ENCODE measurements around the gene ACVR1. TPM values are rescaled to one million over a fixed set of nuclear protein-coding genes. Genes with fewer than 3 reads are reported as not detected.

ACVR1 gene
- total and polyA plus RNA-seq, 2 of the 13 experiments (the other 11 are each of a cell fraction or from before 2014, with no cell fraction given) = 2.3 to 5.4 TPM

- no TSS peak for BruUV-seq (replicated peaks)
- CTCF ChIA-PET (ENCODE audit: low intra/inter-chr PET ratio, low total read pairs) = no interaction called here
- H3K27ac ChIP-seq (ENCODE audit: extremely low read length, insufficient read depth, low read length) = no peak overlapping the region
- ATAC-seq (no peak), DNase-seq (ENCODE audit: low spot score) (no peak), FAIRE-seq (no peak)
- no peaks in the 10 kb centered on the region for H3K27me3 ChIP-seq (ENCODE audit: control insufficient read depth in 1 of 2, insufficient read depth in 2 of 2, low read length in 2 of 2)
- H3K9me3 ChIP-seq (ENCODE audit: low read length) = no peaks in the 10 kb centered on the region
- no peak overlapping the region for H2AFZ ChIP-seq (ENCODE audit: low read length)
- no peaks in the 10 kb centered on the region for H3K36me3 ChIP-seq (replicated peaks in 1 of 2; ENCODE audit: control insufficient read depth in 1 of 2, insufficient read depth in 2 of 2, low read length in 2 of 2)
- H3K79me2 ChIP-seq (ENCODE audit: insufficient read depth, low read length) = no peaks in the 10 kb centered on the region
- in situ Hi-C loops (cut with HindIII; ENCODE audit: extremely low pct_ligation_motif_present, low pct_unique_long_range_greater_than_20kb) = no loop called here
- intact Hi-C loops (cut with micrococcal nuclease; ENCODE audit: unreplicated experiment) = no loop called here
- POLR2A ChIA-PET = no interaction called here
- no peak overlapping the region for H3K4me3 ChIP-seq (replicated peaks in 1 of 3; ENCODE audit: insufficient read depth in 1 of 3, low read depth in 2 of 3, low read length in 3 of 3)
- no peak for TF ChIP-seq SNAPC4 (CRISPR knock-in tag; IDR thresholded peaks at IDR 0.05)
- no peak for TF ChIP-seq ELF4 (CRISPR knock-in tag; IDR thresholded peaks at IDR 0.05; ENCODE audit: borderline replicate concordance)
- peak; percentile 74; the same call in 1 of the 2 replicates for TF ChIP-seq CEBPB (IDR thresholded peaks at IDR 0.05; ENCODE audit: borderline replicate concordance, low read depth, low read length)
- TF ChIP-seq SP4 (CRISPR knock-in tag; IDR thresholded peaks at IDR 0.05) = no peak
- TF ChIP-seq FOXP4 (CRISPR knock-in tag; IDR thresholded peaks at IDR 0.05) = no peak
- TF ChIP-seq TFAP4 (IDR thresholded peaks at IDR 0.05; ENCODE audit: borderline replicate concordance, low read depth) = peak; percentile 48; the same call in 1 of the 2 replicates
- TF ChIP-seq HOXD1 (CRISPR knock-in tag; IDR thresholded peaks at IDR 0.05) = no peak
- H3K4me1 ChIP-seq (ENCODE audit: insufficient read depth, low read length) = no peaks in the 10 kb centered on the region
- H3K4me2 ChIP-seq (ENCODE audit: low read depth, low read length) = no peak overlapping the region
- 23% methylated on average over 4 of the region's 4 CpGs for WGBS (ENCODE audit: low lambda C conversion rate)
- no peak overlapping the region for H3K9ac ChIP-seq (ENCODE audit: insufficient read depth, low read depth, low read length)
- H4K20me1 ChIP-seq (ENCODE audit: insufficient read depth, low read length) = no peaks in the 10 kb centered on the region
Observed at GRCh38 chr2:157691695-157692094, 184.4 kb downstream of the ACVR1 start.
